HG02885 (cell line): ENCODE results near the gene MCUB.
"Not testable (repeated sequence)": the region's sequence is repeated elsewhere in the genome, so short reads cannot be mapped to it uniquely, and the experiment has no call there.

Experiments used
- ATAC-seq: cut with Tn5 transposase; IDR thresholded peaks from one replicate; pipeline ENCODE4 v1.9.1; 2021; ENCODE audit warnings: mild to moderate bottlenecking; ENCODE audit not compliant: unreplicated experiment, poor library complexity

Gene MCUB

GRCh38 chr4:109675181-109675580 lies 115.1 kb downstream of the MCUB start:
- peak; percentile 67 for ATAC-seq

GRCh38 chr4:109675843-109676242 lies 115.8 kb downstream of the MCUB start:
- no peak for ATAC-seq

- no peak for ATAC-seq
These were observed 116.8 kb downstream of the MCUB start for GRCh38 chr4:109676886-109677285.

GRCh38 chr4:109678472-109678871 lies 118.4 kb downstream of the MCUB start:
- ATAC-seq = not testable (repeated sequence)

- ATAC-seq = not testable (repeated sequence)
These were observed 118.9 kb downstream of the MCUB start for GRCh38 chr4:109678925-109679324.

GRCh38 chr4:109682875-109683274 lies 122.8 kb downstream of the MCUB start:
- ATAC-seq = no peak

- ATAC-seq = no peak
These were observed 123.7 kb downstream of the MCUB start for GRCh38 chr4:109683621-109684253.

- no peak for ATAC-seq
These were observed 124.7 kb downstream of the MCUB start for GRCh38 chr4:109684727-109685126.

GRCh38 chr4:109690690-109691410 lies 130.8 kb downstream of the MCUB start:
- ATAC-seq = peak; percentile 76

- ATAC-seq = no peak
These were observed 131.4 kb downstream of the MCUB start for GRCh38 chr4:109691411-109691920.

- ATAC-seq = no peak
These were observed 138.6 kb downstream of the MCUB start for GRCh38 chr4:109698656-109699055.

- no peak for ATAC-seq
These were observed 139.6 kb downstream of the MCUB start for GRCh38 chr4:109699553-109700225.

GRCh38 chr4:109701566-109702410 lies 141.7 kb downstream of the MCUB start:
- no peak for ATAC-seq

GRCh38 chr4:109702950-109703663 lies 143.1 kb downstream of the MCUB start, which contains the start of gene CASP6:
CASP6 (minus strand) TSS chr4:109703445; CDS start chr4:109703395, 50 bp downstream.
- peak; percentile 84 for ATAC-seq

- no peak for ATAC-seq
These were observed 143.8 kb downstream of the MCUB start for GRCh38 chr4:109703664-109704361.

GRCh38 chr4:109708435-109708834 lies 148.4 kb downstream of the MCUB start:
- no peak for ATAC-seq

- peak; percentile 99 for ATAC-seq
These were observed 148.9 kb downstream of the MCUB start for GRCh38 chr4:109708990-109709389.

- ATAC-seq = no peak
These were observed 153.5 kb downstream of the MCUB start for GRCh38 chr4:109713500-109713899.

- ATAC-seq = no peak
These were observed 158.7 kb downstream of the MCUB start for GRCh38 chr4:109718759-109719158.
